Measurements from ENCODE around the gene PRR9. TPM values are rescaled to one million over a fixed set of nuclear protein-coding genes. Genes with fewer than 3 reads are reported as not detected.

PRR9 gene
- total RNA-seq, 3 donors from 2014 or later (not counting 1 experiment from before 2014, with no cell fraction given) = not detected

- 41% methylated on average over 8 of the region's 10 CpGs for WGBS (ENCODE audit: insufficient coverage)
- no peak for ATAC-seq
- no peaks in the 10 kb centered on the region for H3K36me3 Mint-ChIP-seq
These were observed 45.2 kb downstream of the PRR9 start for GRCh38 chr1:153262462-153263157.

GRCh38 chr1:153265457-153265856, 48.1 kb downstream of the PRR9 start:
- Mint-ChIP-seq H3K4me3 (no peak overlapping the region), H3K27me3 (ENCODE audit: low read depth in 2 of 2) (peaks cover 59 to 83% of the 10 kb centered on the region in 2 donors)

More at GRCh38 chr1:153262462-153263157, 45.2 kb downstream of the PRR9 start:
- peak in 1 of 2 donors; percentile 17 for DNase-seq
- H3K4me1 ChIP-seq (ENCODE audit: control insufficient read depth, insufficient read depth, low read length) = peaks cover 16% of the 10 kb centered on the region
- H3K27ac ChIP-seq (ENCODE audit: low read length) = no peak overlapping the region
- H3K9me3 ChIP-seq (ENCODE audit: control insufficient read depth, insufficient read depth, low read length) = no peaks in the 10 kb centered on the region
- intact Hi-C loops (cut with micrococcal nuclease) = no loop called here
- no peak for TF ChIP-seq CTCF (IDR thresholded peaks at IDR 0.05)
- peaks cover 51 to 78% of the 10 kb centered on the region in 2 donors for H3K27me3 Mint-ChIP-seq (ENCODE audit: low read depth in 2 of 2)
- no peaks in the 10 kb centered on the region for H3K9me3 Mint-ChIP-seq
- no peaks in the 10 kb centered on the region for H3K36me3 ChIP-seq (ENCODE audit: control insufficient read depth, insufficient read depth, low read length)
- H3K4me1 Mint-ChIP-seq = peaks cover 29% of the 10 kb centered on the region in 2 donors
- no peak overlapping the region for H3K27ac Mint-ChIP-seq
- no peak overlapping the region for H3K4me3 ChIP-seq (ENCODE audit: low read length)
- H3K27me3 ChIP-seq (ENCODE audit: control insufficient read depth, insufficient read depth, low read length) = peaks cover 44% of the 10 kb centered on the region
- peak overlapping the region; percentile 84 for H3K4me3 Mint-ChIP-seq

More at GRCh38 chr1:153265457-153265856, 48.1 kb downstream of the PRR9 start:
- peaks cover 49% of the 10 kb centered on the region for H3K27me3 ChIP-seq (ENCODE audit: control insufficient read depth, insufficient read depth, low read length)
- intact Hi-C loops (cut with micrococcal nuclease) = no loop called here
- Mint-ChIP-seq H3K27ac (no peak overlapping the region), H3K4me1 (peaks cover 20 to 21% of the 10 kb centered on the region in 2 donors), H3K9me3 (no peaks in the 10 kb centered on the region), H3K36me3 (no peaks in the 10 kb centered on the region)
- no CpG with 5 or more reads among the region's 1 CpG for WGBS (ENCODE audit: insufficient coverage)
- H3K4me1 ChIP-seq (ENCODE audit: control insufficient read depth, insufficient read depth, low read length) = peaks cover 15% of the 10 kb centered on the region
- DNase-seq (no peak), ATAC-seq (no peak)
- H3K36me3 ChIP-seq (ENCODE audit: control insufficient read depth, insufficient read depth, low read length) = no peaks in the 10 kb centered on the region
- no peaks in the 10 kb centered on the region for H3K9me3 ChIP-seq (ENCODE audit: control insufficient read depth, insufficient read depth, low read length)
- H3K4me3 ChIP-seq (ENCODE audit: low read length) = no peak overlapping the region
- H3K27ac ChIP-seq (ENCODE audit: low read length) = no peak overlapping the region
- no peak for TF ChIP-seq CTCF (IDR thresholded peaks at IDR 0.05)

Other genes starting within 250 kb of the PRR9 start
- not detected for gene SPRR4, start 246.9 kb upstream of the PRR9 start, total RNA-seq
- not detected for gene SPRR1A, start 233.5 kb upstream of the PRR9 start, total RNA-seq
- not detected for gene SPRR3, start 215.8 kb upstream of the PRR9 start, total RNA-seq
- not detected for gene SPRR1B, start 186.4 kb upstream of the PRR9 start, total RNA-seq
- gene SPRR2D, start 176.5 kb upstream of the PRR9 start, total RNA-seq = not detected
- not detected for gene SPRR2A, start 160.1 kb upstream of the PRR9 start, total RNA-seq
- not detected for gene SPRR2B, start 146.0 kb upstream of the PRR9 start, total RNA-seq
- not detected for gene SPRR2E, start 123.1 kb upstream of the PRR9 start, total RNA-seq
- gene SPRR2F, start 104.1 kb upstream of the PRR9 start, total RNA-seq = not detected
- not detected for gene SPRR2G, start 66.7 kb upstream of the PRR9 start, total RNA-seq
- not detected for gene LELP1, start 14.2 kb upstream of the PRR9 start, total RNA-seq
- gene LORICRIN, start 42.1 kb downstream of the PRR9 start, total RNA-seq = not detected
- gene PGLYRP3, start 95.4 kb downstream of the PRR9 start, total RNA-seq = not detected
- not detected for gene PGLYRP4, start 131.3 kb downstream of the PRR9 start, total RNA-seq
- gene S100A9, start 140.3 kb downstream of the PRR9 start, total RNA-seq = 100 to 1,000 TPM in 2 of 3 donors, 10 to 100 TPM in 1; 13.1 to 334 (median 116) TPM
- gene S100A12, start 158.0 kb downstream of the PRR9 start, total RNA-seq = 10 to 100 TPM in 2 of 3 donors, not detected in 1; 11.4 to 20.4 TPM
- gene S100A8, start 173.5 kb downstream of the PRR9 start, total RNA-seq = 100 to 1,000 TPM in 1 of 3 donors, 10 to 100 TPM in 1, 1 to 10 TPM in 1; 1.8 to 220 (median 75.8) TPM
- not detected for gene S100A7A, start 198.9 kb downstream of the PRR9 start, total RNA-seq
- not detected for gene S100A7, start 243.1 kb downstream of the PRR9 start, total RNA-seq